Raji (cell line): ENCODE measurements around the gene HECTD1.

Source experiments
- POLR2A ChIP-seq: IDR thresholded peaks from 2 replicates; pipeline ENCODE4 v1.6.1; 2011; ENCODE audit warnings: low read depth, low read length, control low read depth; ENCODE audit not compliant: insufficient read depth

Gene HECTD1

DNA sequence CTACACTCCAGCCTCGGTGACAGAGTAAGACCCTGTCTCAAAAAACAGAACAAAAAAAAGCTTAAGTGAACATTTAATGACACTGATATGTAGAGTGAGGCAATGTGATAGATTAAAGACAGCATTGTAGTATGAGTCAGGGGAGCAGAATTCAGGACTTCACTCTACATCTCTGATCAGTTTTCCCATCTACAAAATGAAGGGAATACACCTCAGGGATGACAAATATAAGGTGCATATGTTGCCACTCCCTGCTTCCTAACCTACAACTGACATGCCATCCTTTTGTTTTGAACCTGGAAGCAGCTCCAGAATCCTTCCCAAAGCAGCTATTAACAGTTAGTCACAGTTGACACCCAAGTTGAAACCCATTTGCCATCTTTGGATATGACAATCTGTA is 150.6 kb downstream of the HECTD1 start:
- no peak for TF ChIP-seq POLR2A

DNA sequence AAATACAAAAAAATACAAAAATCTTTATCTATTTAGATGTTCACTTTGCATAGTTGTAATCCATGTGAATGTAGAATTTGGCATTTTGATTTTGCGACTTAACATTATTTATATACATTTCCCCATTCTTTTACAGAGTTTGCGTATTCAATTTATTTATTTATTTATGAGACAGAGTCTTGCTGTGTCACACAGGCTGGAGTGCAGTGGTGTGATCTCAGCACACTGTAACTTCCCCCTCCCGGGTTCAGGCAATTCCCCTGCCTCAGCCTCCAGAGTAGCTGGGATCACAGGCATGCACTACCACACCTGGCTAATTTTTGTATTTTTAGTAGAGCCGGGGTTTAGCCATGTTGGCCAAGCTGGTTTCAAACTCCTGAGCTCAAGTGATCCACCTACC is 156.1 kb downstream of the HECTD1 start:
- TF ChIP-seq POLR2A, result no peak

DNA sequence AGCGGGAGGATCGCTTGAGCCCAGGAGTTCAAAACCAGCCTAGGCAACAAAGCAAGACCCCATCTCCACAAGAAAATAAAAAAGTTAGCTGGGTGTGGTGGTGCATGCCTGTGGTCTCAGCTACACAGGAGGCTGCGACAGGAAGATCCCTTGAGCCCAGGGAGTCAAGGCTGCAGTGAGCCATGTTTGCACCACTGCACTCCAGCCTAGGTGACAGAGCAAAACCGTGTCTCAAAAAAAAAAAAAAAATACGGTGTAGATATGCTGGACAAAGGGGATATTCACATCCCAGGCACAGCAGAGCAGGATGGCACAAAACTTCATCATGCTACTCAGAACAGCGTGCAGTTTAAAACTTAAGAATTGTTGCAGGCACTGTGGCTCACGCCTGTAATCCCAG is 156.6 kb downstream of the HECTD1 start:
- TF ChIP-seq POLR2A, result no peak
